NCI-H187 treated with DMSO at 0.1 percent for 48 hours (cell line): ENCODE data around the gene MBLAC1.

ENCODE experiments used
- DNase-seq: peaks from one replicate; lab custom pipeline; 2025; lab: John Stamatoyannopoulos, UW

The MBLAC1 gene

DNA sequence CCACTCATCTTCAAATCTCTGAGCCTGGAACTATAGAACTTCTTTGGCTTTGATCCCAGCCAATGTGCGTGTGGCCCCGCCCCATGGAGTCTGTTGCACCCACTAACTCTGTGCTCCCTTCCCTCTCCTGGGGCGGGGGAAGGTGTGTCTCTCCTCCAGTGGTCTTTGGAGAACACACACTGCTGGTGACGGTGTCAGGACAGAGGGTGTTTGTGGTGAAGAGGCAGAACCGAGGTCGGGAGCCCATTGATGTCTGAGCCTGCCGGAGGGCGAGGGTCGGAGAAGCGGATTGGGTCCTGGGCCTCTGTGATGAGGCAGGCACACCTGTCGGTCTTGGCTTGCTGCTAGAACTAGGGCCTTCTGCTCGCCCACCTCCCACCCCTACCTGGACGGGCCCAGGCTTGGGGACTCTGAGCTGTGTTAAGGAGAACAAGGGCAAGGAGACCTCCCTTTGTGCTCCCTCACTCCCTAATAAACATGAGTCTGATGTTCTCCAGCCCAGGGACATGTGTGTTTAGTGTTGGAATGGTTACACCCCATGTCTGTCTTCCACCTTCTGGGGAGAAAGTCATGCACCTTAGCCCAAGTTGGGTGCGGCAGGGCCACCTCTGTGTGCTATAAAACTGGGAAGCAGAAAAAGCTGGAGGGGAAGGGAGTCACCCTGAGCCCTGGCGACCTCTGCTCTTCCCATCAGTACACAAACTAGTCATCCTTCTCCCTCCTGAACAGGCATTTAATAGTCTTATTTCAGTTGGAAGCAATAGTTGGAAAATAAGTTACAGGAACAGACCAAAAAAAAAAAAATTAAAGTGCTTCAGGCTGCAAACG lies 27.2 kb downstream of the MBLAC1 start:
- no peak for DNase-seq

DNA sequence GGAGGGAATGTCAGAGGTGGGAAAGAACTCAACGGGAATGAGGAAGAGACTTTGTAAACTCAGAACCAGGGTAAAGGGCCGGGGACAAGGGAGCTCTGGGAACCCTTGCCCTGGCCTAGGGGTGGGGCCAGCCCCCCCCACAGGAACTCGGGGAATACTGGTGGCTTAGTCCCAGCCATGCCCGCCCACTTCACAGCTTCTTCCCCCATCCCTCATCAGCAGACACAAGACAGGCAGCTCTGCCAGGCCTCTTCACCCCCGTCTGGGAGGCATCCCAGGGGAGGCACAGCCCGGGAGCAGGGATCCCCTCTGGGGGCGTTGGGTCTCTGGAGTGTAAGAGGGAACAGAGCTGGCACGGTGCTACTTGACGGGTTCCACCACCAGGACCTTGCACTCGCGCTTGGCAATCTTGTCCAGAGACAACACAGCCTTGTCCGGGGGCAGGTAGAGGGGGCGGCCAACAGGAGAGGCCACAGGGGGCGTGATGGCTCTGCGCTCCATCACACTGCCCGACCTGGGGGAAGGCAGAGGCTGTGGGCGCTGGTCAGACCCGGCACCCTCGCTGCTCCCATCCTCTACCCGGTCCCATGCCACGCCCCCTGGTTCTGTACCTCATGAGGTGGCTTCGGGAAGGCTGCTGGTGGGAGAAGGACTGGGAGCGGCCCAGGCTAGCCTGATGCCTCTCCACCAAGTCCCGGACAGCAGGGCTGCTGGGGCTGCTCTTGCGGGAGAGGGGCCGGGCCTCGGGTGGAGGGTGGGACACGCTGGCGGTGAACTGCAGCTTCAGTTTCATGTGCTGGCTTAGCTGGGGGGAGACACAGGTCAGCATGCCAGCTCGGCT lies 28.1 kb downstream of the MBLAC1 start:
- DNase-seq: no peak

DNA sequence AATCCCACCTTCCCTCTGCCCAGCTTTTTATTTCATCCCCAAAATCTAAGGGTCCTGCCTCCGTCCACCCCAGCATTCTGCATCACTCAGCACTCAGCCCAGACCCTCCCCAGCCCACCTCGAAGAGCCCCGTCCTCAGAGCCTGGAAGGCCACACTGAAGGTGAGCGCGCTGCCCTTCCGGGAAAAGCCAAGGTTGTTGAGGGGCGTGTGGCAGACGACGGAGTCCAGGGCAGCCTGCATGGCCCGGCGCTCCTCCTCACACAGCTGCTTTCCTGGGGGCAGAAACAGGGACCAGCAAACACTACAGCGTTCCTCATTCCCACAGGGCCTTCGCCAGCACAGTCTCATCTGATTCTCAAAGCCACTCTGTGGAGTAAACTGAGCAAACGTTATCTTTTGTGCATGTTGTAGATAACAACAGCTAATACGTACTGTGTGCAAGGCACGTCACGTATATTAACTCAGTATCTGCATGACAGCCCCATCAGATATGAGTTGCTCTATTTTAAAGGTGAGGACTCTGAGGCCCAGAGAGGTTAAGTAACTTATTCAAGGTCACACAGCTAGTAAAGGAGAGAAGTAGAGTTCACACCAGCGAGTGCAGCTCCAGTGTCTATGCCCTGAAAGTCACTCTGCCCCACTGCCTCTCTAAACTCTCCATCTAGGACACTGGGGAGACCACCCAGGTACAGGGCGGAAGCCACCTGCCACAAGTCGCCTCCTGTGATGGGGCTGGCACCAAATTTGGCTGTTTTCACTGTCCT lies 29.0 kb downstream of the MBLAC1 start:
- no peak for DNase-seq

DNA sequence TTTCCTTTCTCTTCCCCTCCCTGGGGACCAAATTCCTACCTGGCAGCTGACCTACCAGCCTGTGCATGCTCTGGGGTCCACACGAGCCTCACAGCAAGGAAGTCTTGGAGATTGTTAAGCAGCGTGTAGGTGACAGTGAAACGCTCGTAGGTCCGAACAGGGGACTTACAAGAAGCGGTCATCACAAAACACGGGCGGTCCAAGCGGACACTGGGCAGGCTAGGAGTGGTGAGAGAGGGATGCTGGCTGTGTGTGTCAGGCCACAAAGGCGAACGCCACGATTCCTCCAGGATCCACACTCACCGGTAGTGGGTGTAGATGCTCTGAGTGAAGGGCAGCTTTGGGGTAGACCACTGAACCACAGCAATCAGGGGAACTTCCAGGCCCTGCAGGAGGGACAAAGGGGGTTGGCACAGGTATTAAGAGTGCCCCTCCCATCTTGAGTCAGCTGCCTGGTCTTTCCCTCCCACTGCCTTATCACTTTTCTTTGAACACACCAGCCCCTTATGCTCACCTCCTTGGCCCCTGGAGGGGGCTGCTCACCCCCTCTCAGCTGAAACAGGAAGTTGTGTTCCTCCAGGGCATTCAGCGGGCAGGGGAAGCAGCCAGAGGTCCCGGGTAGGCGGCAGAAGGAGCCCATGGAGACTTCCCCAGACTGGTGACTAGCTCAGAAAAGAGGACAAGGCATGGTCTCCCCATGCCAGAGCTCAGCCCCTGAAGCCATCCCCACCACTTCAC lies 29.7 kb downstream of the MBLAC1 start:
- DNase-seq: no peak

DNA sequence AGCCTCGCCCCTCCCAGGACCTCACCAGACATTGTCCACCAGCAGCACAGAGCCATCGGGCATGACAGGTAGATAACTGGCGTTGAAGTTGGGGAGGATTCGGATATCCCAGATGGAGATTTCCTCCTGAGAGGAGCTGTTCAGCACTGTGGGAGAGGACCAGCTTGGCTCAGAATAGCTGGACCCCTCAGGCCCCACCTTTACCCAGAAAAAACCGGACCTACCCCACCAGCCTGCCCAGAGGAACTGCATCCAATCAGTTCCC lies 30.2 kb downstream of the MBLAC1 start:
- no peak for DNase-seq

DNA sequence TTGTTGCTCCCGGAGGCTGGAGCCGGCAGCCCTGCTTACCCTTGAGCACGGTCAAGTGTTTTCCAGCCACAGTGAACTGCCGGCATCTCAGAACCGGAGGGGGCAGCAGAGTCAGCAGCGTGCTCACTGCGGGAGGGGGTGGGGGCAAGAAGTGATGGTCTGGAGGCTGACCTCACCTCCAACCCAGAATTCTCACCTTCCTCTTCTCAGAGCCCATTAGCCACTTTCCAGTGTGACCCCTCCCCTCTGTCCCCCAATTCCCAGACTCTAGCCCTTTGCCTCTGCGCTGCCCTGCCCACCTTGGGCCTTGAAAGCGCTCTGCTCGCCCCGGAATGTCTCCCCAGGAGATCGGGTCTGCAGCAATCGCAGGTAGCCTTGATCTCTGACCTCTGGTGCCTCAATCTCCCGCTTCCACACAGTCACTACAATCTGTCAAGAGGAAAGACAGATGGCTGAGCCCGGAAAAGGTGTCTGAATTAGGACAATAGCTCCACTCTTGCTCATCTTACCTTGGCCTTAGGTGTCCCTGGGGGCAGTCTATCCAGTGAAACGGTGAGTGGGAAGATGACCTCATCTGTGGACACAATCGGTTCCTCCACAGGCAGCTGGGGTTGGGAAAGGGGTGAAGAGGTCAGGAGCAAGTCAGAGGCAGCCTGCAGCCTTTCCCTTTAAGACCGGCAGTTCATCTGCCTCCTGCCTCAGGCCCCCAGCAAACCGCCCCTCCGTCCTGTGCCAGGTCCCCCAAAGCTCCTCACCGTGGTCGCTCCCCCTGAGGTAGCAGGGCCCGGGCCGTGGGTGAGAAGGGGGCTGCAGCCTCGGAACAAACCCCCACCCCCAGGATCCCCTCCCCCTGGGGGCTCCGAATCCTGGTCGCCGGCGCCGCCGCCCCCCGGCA lies 30.8 kb downstream of the MBLAC1 start:
- DNase-seq: no peak

DNA sequence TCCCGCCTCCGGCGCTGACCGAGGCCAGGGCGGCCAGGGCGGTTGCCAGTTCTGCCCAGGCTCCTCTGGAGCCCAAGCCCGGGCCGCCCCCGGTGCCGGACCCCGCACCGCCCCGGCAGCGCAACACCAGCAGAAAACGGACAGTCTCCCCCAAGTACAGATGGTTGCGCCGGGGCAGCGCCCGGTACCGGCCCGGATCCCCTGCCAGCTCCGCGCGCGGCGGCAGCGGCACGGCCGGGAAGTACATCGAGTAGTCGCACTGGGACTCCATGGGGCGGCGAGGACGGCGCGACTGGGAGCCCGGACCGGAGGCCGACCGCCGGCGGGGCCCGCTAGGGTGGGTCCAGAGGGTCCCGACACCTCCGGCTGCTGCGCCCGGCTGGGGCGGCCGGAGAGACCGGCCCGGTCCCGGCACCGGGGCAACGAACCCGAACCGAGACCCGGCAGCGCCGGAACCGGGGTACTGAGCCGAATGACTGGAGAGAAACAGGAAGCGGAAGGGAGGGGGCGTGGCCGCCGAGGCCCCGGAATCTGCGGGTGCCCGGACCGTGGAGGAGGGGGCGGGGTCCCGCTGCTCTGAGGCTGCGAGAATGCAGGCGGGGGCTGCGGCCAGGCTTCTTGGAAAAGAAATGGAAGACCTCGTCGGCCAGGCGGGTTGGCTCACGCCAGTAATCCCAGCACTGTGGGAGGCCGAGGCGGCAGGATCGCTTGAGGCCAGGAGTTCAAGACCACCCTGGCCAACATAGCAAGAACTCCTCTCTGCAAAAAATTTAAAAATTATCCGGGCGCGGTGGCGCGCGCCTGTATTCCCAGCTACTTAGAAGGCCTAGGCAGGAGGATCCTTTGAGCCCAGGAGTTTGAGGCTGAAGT lies 31.7 kb downstream of the MBLAC1 start, which contains the start of gene TRAPPC14:
TRAPPC14 (minus strand) TSS at position 495 of the 870 bp plus-strand sequence; CDS start at position 271, 224 bp downstream.
- peak; percentile 80 for DNase-seq

DNA sequence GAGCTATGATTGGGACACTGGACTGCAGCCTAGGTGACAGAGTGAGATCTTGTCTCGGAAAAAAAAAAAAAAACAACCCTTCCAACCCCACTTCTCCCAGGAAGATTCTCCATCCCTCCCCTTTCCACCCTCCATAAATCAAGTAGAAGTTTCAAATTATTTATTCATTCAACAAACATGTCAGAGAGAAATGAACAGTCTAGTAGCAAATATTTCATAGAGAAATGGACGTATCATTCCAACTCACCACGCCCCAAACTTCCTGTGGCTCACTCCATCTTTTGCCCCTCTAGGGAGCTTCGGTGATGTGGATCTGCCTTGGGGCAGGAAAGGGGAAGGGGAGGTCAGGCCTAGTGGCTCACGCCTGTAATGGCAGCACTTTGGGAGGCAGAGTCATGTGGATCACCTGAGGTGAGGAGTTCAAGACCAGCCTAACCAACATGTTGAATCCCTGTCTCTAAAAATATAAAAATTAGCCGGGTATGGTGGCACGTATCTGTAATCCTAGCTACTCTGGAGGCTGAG lies 32.4 kb downstream of the MBLAC1 start:
- no peak for DNase-seq

DNA sequence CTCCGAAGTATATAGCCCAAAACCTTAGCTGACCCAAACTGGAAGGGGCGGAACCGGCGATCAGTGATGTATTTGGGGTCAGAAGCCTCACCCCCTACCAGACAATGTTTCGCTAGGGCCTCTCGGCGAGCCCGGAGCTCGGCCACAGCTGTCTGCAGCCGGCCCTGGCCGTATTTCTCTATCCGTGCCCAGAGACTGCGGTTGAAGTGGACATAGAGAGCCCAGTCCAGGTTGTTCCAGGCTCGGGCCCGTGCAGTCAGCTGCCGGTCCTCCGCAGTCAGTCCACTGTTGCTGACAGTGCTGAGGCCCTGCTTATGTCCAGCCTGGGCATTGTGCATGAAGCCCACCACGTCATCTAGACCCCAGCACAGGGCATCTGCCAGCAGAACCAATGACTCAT lies 33.3 kb downstream of the MBLAC1 start:
- DNase-seq: no peak

DNA sequence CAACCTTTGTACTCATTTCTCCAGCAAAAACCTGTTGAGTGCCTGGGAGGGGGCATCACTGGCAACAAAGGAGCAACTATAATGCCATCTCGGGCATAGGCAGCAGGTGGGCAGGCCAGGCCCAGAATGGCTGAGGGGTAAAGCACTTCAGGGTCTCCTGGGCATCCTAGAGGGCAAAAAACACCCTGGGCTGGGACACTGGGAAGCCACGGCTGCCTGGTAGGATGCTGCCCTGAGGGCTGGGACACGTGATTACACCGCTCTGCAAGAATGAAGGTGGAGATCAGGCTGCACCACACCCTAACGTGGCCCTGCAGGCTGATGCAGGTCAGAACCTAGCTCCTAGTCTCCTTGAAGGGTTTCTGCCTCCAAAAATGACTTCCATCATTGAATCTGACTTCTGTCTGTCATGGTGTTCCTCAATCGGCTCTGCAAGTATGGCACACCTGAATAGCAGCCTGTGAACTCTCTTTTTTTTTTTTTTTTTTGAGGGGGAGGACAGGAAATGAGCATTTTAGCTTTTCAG lies 36.3 kb downstream of the MBLAC1 start:
- no peak for DNase-seq

DNA sequence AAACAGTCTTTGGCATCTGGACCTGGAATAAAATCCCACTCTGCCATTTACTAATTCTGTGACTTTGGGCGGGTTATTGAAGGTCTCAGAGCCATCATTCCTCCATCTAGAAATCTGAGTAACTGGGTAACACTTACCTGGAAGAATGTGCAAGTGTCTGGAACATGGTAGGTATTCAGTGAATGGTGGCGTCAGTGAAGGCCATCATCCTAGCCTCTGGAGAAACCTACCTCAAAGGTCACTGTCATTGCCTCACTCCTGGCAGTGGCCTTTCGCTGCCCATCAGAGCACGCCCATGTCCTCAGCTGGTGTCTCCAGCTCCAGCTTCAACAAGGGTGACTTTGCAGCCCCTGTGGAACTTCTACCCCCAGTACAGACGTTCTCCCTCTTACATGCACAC lies 37.1 kb downstream of the MBLAC1 start:
- DNase-seq: no peak

DNA sequence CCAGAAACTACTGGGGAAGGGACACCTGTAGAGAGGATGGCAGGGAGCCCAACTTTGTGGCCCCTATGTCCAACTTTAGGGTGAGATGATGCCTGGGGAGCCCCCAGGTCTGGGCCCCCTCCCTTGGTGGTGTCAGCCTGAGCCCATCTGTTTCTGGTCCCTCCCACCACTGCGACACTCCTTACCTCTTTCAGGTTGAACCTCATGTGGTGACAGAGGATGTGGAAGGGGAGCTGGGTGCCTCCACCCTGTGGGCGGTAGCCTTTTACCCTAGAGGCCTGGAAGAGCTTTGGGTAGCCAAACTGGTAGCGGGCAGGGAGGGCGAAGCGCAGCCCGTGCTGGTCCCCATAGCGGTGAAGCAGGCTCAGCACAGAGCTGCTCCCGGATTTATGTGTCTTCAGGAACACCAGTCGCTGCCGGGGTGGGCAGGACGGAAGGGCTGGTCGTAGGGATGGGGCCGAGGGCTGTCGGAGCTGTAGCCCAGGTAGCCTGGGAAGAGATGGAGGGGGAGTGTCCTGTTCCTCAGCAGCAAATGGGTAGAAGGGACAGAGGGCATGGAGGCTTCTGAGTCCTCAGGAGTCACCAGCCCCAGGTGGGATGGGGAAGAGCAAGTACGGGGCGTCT lies 39.7 kb downstream of the MBLAC1 start:
- no peak for DNase-seq

DNA sequence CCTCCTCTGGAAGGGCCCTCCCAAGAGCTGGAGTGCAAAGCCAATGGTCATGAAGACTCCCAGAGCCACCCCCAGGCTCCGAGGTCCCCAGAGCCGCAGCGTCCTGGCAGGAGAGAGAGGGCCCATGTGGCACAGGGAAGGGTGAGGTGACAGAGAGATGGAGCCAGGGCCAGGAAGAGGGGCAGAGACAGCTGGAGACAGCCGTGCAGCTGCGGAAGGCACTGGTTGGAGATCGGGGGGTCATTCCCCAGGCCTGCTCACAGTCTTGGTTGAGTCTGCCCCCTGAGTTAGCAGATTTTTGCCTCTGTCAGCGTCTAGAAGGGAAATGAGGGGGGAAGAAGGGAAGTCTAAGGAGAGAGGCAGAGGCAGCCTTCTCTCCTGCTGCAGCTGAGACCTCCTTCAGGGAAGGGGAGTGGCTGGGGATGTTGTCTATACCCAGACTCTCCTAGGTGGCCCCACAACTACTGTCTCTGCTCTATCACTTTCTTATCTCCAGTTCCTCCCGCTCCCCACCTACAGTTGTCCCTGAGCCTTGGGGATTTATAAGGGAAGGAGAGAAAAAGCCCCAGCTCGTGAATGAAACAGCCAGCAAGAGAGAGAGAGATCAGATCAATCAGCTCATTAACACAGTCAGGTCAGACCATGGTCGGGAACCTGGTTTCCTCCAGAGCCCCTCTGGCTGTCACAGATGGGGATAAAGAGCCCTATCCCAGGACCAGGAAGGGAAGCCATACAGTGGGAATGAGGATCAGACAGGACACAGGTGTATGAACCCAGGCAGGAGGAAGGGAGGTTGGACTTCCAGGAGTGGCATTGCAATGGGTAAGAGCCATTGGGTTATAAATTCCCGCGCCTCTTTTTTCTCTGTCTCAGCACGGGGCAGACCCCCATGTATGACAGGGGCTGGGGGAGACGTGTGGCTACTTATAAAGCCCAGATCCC lies 40.5 kb downstream of the MBLAC1 start:
- no peak for DNase-seq

DNA sequence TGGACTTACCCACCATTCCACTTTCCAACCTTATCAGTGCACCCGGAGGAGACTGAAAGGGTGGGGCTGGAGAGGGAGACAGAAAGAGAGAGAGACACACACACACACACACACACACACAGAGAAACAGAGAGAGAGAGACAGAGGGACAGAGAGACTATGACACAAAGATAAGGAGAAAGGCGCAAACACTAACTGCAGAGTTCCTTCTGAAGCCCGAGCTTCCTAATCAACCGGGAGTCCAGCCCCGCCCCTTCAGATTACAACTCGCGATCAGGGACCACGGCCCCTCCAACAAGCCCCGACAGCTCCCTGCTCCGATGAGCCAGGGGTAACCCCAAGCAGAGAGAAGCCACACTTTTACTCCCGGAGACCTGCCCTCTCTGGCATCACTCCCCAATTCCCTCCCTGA lies 41.2 kb downstream of the MBLAC1 start:
- DNase-seq: no peak

DNA sequence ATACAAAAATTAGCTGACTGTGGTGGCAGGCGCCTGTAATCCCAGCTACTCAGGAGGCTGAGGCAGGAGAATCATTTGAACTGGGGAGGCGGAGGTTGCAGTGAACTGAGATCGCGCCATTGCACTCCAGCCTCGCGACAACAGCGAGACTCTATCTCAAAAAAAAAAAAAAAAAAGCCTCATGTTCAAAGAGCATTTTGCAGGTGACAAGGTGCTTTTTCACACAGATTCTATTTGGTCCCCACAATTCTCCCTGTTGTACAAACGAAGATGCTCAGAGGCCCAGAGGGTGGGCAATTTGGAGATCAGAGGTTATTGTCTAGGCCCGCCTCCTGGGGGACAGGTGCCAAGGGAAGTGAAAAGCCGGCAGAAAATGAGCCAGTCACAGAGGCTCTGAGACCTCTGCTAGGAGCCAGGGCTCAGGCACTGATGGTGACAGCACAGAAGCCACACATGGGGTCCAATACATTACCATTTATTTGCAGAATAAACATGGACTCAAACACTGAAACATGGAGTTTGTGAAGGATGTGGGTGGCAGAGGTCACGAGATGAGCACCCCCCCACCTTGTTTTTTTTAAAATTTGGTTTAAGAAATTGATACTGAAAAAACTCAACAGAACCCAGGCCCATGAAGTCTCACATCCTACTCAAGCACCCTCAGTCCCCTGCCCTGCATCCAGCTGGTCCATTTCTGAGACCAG lies 42.5 kb downstream of the MBLAC1 start:
- no peak for DNase-seq

DNA sequence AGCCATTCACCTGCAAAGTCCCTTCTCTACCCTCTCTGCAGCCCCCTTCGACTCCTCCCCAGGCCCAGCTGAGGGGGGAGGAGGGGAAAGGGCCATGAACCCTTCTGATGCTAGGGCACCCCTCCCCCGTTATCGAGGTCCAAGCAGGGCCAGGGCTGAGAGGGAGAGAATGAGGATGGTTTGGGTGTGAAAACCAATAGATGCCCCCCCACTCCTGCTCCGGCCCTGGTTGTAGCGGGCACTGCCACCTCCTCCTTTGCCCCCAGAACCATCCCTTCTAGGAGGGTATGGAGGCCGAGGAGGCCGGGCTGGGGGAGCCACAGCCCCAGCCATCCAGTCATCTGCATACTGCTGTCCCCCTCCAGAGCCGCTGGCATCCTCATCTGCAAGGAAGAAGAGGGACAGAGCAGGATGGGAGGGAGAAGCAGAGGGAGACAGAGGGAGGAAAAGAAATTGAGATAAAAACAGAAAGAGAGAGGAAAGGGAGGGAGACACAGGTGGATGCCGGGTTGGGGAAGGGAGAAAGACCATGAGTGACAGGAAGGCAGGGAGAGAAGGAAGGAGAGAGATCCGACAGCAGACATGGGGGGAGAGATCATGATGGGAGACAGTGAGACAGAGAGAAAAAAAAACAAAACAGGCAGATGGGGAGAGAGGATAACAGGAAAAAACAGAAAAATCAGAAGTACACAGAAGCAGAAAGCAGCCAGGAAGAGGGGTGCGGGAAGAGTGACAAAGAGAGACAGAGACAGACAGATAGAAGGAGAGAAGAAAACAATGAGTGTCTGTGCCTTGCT lies 43.5 kb downstream of the MBLAC1 start:
- no peak for DNase-seq
